ENCODE results near the gene SMPD3. TPM values are rescaled to one million over a fixed set of nuclear protein-coding genes. Genes with fewer than 3 reads are reported as not detected.

Gene SMPD3
- total and polyA plus RNA-seq, 2 of the 8 experiments (the other 6 are each of a cell fraction or from before 2014, with no cell fraction given), result 0.39 to 1.3 TPM

DNA sequence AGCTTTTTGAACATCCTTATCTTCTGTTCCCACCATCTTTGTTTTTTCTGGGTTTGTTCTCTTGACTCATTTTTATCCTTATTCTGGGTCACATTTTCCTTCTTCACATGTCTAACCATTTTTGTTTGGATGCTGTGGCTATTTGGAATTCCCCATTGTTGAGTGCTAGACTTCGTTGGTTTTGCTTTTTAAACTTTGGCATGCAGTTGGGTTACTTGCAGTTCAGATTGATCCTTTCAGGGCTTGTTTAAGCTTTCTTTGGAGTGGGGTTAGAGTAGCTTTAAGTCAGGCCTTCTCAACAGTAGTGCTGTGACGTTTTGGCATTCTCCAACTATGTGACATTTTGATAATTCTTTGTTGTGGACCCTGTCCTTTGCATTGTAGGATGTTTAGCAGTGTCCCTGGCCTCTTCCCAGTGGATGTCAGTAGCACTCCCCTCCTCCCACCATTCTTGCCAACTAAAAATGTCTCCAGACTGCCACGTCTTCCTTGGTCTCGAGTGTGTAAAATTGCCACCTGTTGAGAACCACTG lies 116.4 kb downstream of the SMPD3 start (continued):
- TF ChIP-seq, protein P1, sequence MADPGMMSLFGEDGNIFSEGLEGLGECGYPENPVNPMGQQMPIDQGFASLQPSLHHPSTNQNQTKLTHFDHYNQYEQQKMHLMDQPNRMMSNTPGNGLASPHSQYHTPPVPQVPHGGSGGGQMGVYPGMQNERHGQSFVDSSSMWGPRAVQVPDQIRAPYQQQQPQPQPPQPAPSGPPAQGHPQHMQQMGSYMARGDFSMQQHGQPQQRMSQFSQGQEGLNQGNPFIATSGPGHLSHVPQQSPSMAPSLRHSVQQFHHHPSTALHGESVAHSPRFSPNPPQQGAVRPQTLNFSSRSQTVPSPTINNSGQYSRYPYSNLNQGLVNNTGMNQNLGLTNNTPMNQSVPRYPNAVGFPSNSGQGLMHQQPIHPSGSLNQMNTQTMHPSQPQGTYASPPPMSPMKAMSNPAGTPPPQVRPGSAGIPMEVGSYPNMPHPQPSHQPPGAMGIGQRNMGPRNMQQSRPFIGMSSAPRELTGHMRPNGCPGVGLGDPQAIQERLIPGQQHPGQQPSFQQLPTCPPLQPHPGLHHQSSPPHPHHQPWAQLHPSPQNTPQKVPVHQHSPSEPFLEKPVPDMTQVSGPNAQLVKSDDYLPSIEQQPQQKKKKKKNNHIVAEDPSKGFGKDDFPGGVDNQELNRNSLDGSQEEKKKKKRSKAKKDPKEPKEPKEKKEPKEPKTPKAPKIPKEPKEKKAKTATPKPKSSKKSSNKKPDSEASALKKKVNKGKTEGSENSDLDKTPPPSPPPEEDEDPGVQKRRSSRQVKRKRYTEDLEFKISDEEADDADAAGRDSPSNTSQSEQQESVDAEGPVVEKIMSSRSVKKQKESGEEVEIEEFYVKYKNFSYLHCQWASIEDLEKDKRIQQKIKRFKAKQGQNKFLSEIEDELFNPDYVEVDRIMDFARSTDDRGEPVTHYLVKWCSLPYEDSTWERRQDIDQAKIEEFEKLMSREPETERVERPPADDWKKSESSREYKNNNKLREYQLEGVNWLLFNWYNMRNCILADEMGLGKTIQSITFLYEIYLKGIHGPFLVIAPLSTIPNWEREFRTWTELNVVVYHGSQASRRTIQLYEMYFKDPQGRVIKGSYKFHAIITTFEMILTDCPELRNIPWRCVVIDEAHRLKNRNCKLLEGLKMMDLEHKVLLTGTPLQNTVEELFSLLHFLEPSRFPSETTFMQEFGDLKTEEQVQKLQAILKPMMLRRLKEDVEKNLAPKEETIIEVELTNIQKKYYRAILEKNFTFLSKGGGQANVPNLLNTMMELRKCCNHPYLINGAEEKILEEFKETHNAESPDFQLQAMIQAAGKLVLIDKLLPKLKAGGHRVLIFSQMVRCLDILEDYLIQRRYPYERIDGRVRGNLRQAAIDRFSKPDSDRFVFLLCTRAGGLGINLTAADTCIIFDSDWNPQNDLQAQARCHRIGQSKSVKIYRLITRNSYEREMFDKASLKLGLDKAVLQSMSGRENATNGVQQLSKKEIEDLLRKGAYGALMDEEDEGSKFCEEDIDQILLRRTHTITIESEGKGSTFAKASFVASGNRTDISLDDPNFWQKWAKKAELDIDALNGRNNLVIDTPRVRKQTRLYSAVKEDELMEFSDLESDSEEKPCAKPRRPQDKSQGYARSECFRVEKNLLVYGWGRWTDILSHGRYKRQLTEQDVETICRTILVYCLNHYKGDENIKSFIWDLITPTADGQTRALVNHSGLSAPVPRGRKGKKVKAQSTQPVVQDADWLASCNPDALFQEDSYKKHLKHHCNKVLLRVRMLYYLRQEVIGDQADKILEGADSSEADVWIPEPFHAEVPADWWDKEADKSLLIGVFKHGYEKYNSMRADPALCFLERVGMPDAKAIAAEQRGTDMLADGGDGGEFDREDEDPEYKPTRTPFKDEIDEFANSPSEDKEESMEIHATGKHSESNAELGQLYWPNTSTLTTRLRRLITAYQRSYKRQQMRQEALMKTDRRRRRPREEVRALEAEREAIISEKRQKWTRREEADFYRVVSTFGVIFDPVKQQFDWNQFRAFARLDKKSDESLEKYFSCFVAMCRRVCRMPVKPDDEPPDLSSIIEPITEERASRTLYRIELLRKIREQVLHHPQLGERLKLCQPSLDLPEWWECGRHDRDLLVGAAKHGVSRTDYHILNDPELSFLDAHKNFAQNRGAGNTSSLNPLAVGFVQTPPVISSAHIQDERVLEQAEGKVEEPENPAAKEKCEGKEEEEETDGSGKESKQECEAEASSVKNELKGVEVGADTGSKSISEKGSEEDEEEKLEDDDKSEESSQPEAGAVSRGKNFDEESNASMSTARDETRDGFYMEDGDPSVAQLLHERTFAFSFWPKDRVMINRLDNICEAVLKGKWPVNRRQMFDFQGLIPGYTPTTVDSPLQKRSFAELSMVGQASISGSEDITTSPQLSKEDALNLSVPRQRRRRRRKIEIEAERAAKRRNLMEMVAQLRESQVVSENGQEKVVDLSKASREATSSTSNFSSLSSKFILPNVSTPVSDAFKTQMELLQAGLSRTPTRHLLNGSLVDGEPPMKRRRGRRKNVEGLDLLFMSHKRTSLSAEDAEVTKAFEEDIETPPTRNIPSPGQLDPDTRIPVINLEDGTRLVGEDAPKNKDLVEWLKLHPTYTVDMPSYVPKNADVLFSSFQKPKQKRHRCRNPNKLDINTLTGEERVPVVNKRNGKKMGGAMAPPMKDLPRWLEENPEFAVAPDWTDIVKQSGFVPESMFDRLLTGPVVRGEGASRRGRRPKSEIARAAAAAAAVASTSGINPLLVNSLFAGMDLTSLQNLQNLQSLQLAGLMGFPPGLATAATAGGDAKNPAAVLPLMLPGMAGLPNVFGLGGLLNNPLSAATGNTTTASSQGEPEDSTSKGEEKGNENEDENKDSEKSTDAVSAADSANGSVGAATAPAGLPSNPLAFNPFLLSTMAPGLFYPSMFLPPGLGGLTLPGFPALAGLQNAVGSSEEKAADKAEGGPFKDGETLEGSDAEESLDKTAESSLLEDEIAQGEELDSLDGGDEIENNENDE (IDR thresholded peaks at IDR 0.05; ENCODE audit: insufficient replicate concordance, low read length), result no peak
- TF ChIP-seq SP2 (IDR thresholded peaks at IDR 0.05; ENCODE audit: low read length), result no peak
- TF ChIP-seq BRCA1 (IDR thresholded peaks at IDR 0.05; ENCODE audit: low read depth, low read length), result no peak
- no peak for TF ChIP-seq RBBP5 (IDR thresholded peaks at IDR 0.05; ENCODE audit: borderline replicate concordance, low read depth, low read length)
